Activated CD4-positive, alpha-beta T cell treated with anti-CD3 and anti-CD28 coated beads, Interleukin-2, amount 50 U/mL, for 24 hours (primary cell): ENCODE measurements around the gene ARID4A.
"Not testable (repeated sequence)": the region's sequence is repeated elsewhere in the genome, so short reads cannot be mapped to it uniquely, and the experiment has no call there.

Source experiments
- DNase-seq, 2 donors: peaks; one replicate each; pipeline ENCODE4 v3.0.0-alpha.2; 2020; ENCODE audit warnings: low read depth in 1 of 2, low spot score in 1 of 2

The ARID4A gene

DNA sequence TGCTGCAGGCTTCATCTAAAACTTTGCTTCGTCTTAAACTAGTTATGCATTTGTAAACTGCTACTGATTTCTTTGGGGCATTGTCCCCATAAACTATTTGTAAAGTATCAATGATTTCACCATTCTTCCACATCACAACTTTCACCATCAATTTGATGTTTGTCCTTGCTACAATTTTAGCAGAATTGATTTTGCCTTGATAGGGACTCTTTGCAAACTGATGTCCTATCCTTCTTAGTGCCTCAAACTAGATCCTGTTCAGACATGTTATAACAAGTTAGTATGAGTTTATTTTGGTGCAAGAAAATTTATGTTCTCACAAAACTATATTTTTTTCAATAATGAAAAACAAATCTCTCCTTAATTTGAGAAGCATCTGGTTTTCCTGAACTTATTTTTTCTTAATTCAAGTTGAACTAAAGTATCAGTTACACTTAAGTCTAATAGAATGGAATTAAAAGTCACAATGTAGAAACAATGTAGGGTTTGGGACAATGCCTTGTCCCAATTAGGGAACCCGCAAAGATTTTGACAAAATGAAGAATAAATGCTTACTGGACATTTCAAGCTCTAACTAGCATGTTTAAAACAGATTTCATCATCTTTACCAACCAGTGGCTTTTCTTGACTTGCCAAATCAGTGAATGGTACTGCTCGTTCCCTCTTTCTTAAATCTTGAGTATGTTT lies 10.1 kb upstream of the ARID4A start:
- DNase-seq: no peak

DNA sequence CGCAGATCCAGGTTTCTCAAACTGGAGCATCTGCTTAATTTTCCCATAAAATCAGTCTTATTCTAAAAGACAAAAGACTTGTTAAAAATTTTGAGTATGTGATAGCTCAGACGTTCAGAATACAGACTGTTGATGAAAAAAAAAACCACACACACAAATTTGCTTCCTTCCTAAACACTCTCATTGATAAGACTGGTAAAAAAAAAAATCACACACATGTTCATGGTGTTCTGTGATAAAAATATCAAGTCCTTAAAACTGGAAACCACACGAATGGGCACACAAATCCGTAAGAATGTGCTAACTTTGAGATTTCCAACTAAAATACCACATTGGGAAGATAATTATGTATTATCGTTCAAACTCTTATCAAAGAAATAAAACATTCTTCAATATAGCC lies 6.7 kb upstream of the ARID4A start:
- no peak for DNase-seq

DNA sequence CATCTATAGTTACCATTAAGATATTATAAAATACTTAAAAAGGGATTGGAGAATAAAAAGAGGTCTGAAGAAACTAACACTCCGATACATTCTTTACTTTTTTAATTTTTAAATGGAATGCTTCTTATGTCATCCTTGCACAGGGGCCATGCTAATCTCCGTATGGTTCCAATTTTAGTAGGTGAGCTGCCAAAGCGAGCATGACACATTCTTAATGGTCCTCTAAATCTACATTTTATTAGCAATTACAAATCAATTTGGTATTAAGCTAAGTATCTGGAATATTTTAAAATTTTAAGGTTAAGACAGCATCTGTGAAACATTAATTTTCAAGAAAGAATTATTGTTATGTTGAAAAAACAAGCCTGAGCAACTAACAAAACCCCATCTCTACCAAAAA lies 6.2 kb upstream of the ARID4A start:
- no peak for DNase-seq

DNA sequence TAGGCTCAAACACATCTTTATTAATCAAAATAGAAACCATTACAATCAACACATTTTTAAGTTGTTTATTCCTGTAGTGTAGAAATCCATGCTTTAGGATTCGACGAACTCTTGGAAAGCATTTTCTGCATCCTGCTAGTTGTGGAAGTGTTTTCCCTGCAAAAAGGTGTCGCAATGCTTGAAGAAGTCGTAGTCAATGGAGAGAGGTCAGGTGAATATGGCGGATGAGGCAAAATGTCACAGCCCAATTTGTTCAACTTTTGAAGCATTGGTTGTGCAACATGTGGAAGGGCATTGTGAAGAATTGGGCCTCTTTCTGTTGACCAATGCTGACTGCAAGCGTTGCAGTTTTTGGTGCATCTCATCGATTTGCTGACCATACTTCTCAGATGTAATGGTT lies 4.2 kb upstream of the ARID4A start:
- no peak for DNase-seq

DNA sequence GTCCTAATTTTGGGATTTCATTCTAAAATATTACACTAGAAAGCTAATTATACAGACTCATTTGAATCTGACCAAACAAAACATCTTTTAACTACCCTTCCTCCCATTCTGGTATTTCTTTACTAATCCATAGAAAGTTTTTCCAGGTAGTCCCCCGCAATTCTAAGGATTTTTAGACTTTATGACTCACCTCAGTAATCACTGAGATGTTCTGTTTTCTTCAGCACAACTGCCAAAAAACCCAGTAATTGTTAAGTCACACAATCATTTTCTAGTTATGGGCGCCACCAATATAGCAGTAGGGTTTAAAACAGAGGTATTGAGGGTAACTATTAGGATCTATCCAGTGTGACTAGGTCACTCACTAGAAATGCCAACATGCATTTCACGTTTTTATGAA lies 1.6 kb upstream of the ARID4A start:
- no peak for DNase-seq

DNA sequence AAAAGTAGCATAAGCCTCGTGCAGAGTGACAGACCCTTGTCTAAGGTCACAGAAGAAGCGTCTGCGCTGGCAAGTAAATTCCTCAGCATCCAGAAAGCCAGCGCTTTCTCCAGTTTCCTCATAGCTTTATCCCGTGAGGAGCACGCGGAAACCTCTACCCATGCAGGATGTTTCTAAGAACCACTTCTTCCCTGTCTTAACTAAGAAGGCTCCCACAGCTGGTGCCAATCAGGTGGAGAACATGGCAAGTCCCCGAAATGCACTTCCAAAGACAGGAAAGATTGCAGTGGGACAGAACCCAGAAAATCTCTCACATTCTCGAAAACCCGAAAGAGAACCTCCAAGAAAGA lies 968 bp upstream of the ARID4A start:
- no peak for DNase-seq

DNA sequence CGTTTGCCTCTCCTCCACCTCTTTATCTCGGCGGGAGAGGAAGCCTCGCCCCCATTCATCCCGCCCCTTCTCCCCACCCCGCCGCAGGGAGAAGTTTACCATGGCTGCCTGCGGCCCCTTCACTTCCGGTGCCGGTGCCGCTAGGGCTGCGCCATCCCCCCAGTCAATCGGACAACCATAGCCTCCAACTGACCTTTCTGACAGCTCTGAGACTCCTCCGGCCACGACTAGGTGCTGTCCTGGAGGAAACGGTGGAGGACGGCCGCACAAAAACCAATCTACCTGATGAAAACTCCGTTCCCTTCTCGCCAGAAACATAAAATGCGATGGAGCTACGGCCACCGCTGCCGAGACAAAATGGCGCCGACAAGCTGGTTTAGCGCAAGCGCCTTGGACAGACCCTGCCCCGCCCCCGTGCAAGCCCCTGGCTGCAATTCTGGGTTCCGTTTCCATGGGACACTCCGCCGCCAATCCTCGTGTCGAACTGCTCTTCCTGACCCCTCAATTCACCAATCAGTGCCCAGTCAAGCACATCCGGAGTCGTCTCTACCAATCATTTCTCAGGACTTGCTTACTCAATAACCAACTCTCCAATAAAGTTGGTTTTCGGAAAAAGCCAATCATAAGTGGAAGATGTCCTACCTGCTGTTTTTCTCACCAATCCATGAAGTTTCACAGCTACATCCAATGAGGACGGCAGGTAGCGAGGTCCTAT lies 436 bp upstream of the ARID4A start:
- peak; percentile 89 to 98 for DNase-seq

DNA sequence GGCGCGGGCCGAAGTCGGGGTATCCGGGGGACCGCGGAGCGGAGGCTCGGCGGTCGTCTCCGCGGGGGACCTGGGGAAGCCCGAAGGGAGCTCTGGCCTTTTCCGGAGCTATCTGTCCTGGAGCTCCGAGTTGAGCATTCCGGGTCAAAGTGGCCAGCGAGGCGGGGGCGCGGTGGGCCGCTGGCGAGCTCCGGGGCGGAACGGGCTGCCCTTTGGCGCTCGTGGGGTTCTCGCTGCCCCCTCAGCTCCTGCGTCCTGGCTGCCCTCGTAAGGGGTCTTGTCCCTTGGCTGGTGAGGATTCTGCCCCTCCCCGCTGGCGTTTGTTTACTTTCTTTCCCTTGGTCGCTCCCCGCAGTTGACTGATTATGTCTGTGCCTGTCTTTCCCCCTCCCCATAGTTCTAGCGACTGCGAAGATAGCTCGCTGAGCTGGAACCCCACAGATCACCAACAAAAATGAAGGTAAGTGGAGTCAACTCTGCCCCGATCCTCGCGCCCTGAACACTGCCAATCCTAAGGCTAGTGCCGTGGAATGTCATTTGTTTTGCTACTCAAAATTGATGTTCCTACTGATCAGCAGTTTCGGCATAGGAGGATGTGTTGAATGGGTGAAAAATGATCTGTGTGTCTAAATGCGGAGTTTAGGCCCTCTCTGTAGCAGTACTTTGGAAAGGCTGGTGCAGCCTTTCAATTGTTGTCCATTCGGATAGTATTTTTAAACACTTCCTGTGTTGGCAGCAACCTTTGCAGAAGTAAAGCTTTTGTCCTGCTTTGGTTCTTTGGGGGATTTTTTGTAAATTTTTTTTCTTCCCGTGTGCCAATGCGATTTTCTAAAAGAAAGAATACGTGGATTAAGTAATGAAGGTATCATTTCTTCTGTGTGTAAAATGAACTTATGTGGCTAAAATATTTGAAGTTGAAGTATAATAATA lies 1.3 kb downstream of the ARID4A start:
- DNase-seq: no peak

DNA sequence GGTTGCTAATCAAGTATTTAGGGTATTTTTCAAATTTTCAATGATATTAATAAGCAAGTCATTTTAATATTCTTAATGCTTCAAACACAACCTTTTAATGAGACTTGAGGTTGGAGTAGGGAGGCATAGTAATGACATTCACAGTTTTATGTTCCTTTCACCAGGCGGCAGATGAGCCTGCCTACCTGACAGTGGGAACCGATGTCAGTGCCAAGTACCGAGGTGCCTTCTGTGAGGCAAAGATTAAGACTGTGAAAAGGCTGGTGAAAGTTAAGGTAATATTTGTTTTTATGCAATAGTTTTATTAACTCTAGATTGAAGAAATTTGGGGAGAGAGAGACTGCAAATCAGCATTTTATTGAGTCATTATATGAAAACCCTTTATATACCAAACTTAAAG lies 3.1 kb downstream of the ARID4A start:
- DNase-seq: no peak

DNA sequence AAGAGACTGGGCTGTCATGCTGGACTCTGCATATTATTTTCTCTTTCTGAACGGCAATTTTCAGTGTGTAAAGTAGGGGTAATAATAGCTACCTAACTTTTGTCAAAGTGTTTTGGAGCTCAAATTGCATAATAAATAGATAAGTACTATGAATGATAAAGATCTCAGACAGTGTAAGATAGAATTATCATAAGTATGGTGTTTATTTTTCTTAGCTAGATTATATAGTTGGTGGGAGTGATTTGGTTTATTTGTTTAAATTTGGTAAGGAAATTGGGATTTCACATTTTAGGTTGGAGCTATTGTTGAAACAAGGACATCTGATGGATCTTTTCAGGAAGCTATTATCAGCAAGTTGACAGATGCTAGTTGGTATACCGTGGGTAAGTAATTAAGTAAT lies 7.4 kb downstream of the ARID4A start:
- no peak for DNase-seq

DNA sequence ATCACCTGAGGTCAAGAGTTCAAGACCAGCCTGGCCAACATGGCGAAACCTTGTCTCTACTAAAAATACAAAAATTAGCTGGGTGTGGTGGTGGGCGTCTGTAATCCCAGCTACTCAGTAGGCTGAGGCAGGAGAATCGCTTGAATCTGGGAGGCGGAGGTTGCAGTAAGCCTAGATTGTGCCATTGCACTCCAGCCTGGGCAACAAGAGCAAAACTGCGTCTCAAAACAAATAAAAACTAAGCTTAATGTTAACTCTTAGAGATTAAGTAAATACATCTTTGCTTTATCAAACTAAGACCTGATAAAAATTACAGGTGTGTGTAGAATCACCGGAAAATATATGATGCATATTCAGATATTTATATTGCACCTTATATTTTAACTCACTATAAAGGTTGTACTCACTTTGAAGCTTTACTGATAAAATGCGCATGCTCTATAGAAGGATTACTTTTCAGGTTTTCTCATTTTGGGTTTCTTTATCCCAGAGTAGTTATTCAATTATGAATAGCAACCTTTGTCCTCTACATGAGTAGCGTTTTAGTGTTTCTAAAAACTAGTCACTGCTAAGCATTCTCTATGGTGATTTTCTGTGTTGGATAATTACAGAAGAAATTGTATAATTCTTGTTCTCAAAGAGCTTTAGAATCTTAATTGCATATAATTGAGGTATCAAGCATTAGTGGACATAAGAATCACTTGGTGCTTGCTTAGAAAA lies 9.4 kb downstream of the ARID4A start:
- no peak for DNase-seq

DNA sequence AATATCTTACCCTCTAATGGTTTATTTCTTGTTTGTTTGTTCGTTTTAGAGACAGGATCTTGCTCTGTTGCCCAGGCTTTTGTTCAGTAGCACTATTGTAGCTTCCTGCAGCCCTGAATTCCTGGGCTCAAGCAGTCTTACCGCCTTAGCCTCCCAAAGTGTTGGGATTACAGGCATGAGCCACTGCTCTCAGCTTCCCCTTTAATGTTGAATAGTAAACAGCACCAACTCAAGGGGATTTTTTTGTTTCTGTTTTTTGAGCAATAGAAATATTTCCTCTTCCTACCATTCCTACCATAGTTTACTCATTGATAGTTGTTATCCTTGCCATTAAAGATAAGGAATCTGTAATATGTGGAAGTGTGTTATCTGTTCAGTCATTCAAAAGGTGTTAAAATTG lies 10.7 kb downstream of the ARID4A start:
- no peak for DNase-seq

DNA sequence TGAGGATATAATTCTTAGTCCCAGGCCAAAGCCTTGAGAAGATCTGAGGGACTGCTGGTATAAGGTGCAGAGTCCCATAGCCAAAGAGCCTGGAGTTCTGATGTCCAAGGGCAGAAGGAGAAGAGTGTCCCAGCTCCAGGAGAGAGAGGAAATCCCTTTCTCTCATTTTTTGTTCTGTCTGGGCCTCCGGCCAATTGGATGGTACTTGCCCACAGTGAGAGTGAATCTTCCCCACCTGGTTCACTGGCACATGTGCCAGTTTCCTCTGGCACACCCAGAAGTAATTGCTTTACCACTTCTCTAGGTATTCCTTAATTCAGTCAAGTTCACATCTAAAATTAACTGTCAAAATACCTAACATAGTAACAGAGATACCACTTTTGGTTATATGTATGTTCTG lies 15.3 kb downstream of the ARID4A start:
- DNase-seq: no peak

DNA sequence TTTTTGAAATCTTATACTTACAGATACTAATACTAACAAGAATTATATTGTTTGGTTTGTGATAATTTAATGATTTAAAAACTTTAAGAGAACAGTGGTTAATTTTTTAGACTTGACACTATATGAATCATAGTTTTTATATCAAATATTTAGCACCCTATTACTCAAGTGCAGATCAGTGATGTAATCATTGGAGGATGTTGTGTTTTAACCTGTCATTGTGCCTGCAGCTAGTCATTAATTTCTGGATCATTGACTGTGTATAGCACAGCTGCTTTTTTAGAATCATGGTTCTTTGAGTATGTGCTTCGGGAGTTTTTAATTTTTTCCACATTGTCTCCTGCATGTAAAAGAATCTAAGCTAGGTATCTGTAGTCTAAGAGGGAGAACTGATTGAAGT lies 17.3 kb downstream of the ARID4A start:
- no peak for DNase-seq

DNA sequence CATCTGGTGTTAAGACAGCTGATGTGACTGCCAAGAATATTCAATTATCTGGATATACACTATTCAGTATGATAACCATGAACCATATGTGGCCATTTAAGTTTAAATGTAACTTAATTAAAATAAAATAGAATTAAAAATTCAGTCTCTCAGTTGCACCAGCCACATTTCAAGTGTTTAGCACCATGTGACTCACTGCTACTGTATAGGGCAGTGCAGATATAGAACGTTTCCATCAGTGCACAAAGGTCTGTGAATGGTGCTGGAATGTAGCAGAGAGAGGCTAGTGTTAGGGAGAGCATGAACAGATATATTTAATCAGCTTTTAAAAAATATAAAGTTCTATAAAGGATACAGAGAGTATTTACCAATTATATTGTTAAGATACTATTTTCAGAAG lies 28.7 kb downstream of the ARID4A start:
- DNase-seq: no peak

DNA sequence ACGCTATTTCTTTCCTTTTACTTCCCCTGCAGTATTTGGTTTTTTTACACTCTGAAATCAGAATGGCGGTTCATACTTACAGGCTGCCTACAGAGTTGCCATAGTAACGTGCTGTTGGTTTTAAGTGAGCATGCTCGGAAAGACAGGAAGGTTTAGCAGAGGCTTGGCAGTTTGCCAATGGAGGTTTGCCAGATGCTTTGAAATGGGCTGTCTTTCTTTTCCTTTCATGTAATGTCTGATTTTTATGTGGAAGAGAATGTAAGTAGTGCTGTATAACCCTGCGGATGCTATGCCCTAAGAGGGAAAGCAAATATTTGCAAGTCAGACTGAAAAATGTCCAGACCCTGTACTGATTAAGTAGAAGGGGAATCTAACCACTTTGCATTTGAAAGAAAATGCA lies 32.8 kb downstream of the ARID4A start:
- DNase-seq: peak; percentile 38 to 91

DNA sequence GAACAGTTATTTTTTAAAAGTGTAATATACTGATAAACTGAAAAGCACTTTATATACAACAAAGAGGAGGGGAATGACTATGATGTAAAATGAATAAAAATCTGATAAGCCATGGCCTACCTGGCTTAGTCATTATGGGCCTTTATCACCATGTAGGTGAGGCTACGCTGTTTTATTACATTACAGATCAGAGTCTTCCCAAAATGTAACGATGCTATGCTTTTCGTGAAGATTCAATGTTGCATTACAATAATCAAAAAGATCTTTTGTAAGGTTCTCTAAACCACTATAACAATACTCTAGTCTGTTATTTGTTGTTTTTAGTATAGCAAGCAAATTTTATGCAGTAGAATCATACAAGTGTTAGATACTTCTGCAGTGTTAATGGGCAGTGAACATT lies 34.2 kb downstream of the ARID4A start:
- DNase-seq: no peak

DNA sequence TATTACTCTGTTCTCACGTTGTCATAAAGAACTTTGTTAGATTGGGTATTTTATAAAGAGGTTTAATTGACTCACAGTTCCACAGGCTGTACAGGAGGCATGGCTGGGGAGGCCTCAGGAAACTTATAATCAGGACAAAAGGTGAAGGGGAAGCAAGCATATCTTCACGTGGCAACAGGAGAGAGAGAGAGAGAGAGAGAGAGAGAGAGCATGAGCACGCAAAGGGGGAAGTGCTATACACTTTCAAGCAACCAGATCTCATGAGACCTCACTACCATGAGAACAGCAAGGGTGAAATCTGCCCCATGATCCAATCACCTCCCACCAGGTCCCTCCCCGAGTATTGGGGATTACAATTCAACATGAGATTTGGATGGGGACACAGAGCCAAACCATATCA lies 41.3 kb downstream of the ARID4A start:
- DNase-seq: not testable (repeated sequence)

DNA sequence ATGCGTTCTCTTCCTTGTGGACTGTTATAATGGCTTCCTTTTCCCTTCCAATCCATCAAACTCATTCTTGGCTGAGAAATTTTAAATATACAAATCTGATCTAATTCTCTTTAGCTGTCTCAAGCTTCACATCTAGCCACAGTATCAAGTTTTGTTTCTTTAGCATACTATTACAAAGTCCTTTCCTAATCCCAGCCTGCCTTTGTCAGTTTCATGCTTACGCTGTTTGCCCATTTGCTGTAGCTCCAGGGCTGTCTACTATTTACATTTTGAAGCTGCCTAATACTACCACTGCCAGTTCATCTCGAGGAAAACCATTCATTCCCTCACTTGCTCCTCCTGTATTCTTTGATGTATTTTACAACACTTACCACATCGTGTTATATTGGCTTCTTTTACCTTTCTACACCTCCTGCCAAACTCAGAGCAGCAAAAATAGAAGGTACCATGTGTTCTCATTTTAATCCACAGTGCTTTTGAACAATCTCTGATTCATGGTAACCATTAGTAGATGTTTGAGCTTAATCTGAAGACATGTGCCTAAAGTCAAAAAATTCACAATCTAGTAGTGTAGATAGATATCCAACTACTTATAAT lies 42.9 kb downstream of the ARID4A start:
- DNase-seq: no peak

DNA sequence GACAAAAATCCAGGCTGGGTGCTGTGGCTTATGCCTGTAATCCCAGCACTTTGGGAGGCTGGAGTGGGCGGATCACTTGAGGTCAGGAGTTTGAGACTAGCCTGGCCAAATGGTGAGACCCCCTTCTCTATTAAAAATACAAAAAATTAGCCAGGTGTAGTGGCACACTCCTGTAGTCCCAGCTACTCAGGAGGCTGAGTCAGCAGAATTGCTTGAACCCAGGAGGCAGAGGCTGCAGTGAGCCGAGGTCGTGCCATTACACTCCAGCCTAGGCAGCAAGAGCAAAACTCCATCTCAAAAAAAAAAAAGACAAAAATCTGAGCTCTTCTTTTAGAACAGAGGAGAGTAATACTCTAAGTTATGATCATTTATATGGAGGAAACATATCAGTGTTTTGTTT lies 45.2 kb downstream of the ARID4A start:
- not testable (repeated sequence) for DNase-seq
